Heart right ventricle (tissue), 16 donors: ENCODE results near the gene DGAT2. TPM values are rescaled to one million over a fixed set of nuclear protein-coding genes. Genes with fewer than 3 reads are reported as not detected.

ENCODE experiments used
- ATAC-seq, 8 donors: fragments of 200-7000 bp; cut with Tn5 transposase; one replicate each; pipeline ENCODE4 v1.9.1; 2020; ENCODE audit warnings: mild to moderate bottlenecking in 8 of 8, moderate library complexity in 8 of 8, moderate number of reproducible peaks in 1 of 8
- DNase-seq, 2 donors: peaks; one replicate each; pipeline ENCODE4 v3.0.0-alpha.2; 2020
- H3K27ac ChIP-seq, 10 donors: fragments of 200-600 bp; sonication (generic) in 2 of 10; one replicate each; pipeline versions ENCODE4 v1.5.0 to v1.8.0; 2020 to 2022; ENCODE audit warnings: mild to moderate bottlenecking in 3 of 10
- H3K27me3 ChIP-seq, 7 donors: fragments of 200-600 bp; one replicate each; pipeline ENCODE4 v1.8.0; 2021 to 2022; ENCODE audit warnings: mild to moderate bottlenecking in 2 of 7
- H3K36me3 ChIP-seq, 9 donors: fragments of 200-600 bp; sonication (generic) in 1 of 9; one replicate each; pipeline versions ENCODE4 v1.5.0 to v1.8.0; 2020 to 2022; ENCODE audit warnings: mild to moderate bottlenecking in 2 of 9
- H3K4me1 ChIP-seq, 9 donors: fragments of 200-600 bp; sonication (generic) in 1 of 9; one replicate each; pipeline versions ENCODE4 v1.5.0 to v1.8.0; 2020 to 2022; ENCODE audit warnings: mild to moderate bottlenecking in 4 of 9
- H3K4me3 ChIP-seq, 10 donors: fragments of 200-600 bp; sonication (generic) in 2 of 10; one replicate each; pipeline versions ENCODE4 v1.5.0 to v1.8.0; 2020 to 2022; ENCODE audit warnings: mild to moderate bottlenecking in 7 of 10, moderate library complexity in 2 of 10
- H3K9me3 ChIP-seq, 11 donors: fragments of 200-600 bp in 10 of 11; sonication (generic) in 2 of 11; one replicate each; pipeline versions ENCODE4 v1.5.0 to v1.8.0; 2013 to 2022; ENCODE audit warnings: mild to moderate bottlenecking in 2 of 11, control low read depth in 1 of 11, moderate library complexity in 1 of 11
- CTCF ChIP-seq, 9 donors: fragments of 200-600 bp; sonication (generic) in 2 of 9; IDR thresholded peaks; one replicate each; pipeline versions ENCODE4 v1.5.0 to v1.8.0; 2021 to 2022; ENCODE audit warnings: antibody characterized with exemption in 9 of 9, mild to moderate bottlenecking in 5 of 9, moderate library complexity in 1 of 9
- WGBS, 2 donors: extraction: QIAGEN DNeasy Blood & Tissue Kit; methylation state at CpG; one replicate each; pipeline ENCODE4 v1.1.7; 2013; ENCODE audit warnings: inconsistent platforms in 1 of 2; 5-methylcytosine and 5-hydroxymethylcytosine counted together
- intact Hi-C, 10 donors: fragments of 100-400 bp; cut with DNase I; formaldehyde crosslinking; loops; one replicate each; pipeline versions ENCODE4 v1.11.1 to v1.14.2; 2022
- polyA plus RNA-seq, 2 donors: library from polyadenylated mRNA; stranded (reverse); fragments of 200-250 nt; gene quantifications; one replicate each; pipeline ENCODE4 v1.2.3, GENCODE V29; 2013
- total RNA-seq, 10 donors: library from RNA; stranded (reverse); fragmentation: NEBNext Ultra II Directional in 3 of 10; extraction: Animal tissue kit (Norgen Biotek cat#: 25700) in 3 of 10; gene quantifications; one replicate each; pipeline versions ENCODE4 v1.2.1 to v1.2.4, GENCODE V29; 2021 to 2023
- donor health status: Arrhythmogenic right ventricular cardiomyopathy.
- donor health status: ischemic (EF 13 %, LVEDD 7.1; RV severe dilation, severe dysfunction).
- donor health status: healthy with polysubstance abuse.
- donor health status: DM: no; HTN: yes; CAD: no.
- donor health status: DM: no; HTN: no; CAD: no.
- donor health status: ischemic (EF 25% LVEDD 6.9; RV normal size, moderate dysfunction).
- donor health status: ischemic (EF 25% LVEDD 5.7; RV mildly dilated, moderate dysfunction).
- donor health status: healthy.
- donor health status: DM: yes; HTN: yes; CAD: no.
- donor health status: Ischemic cardiomyopathy.
- donor health status: ischemic (EF 35%, LVEDD 5.7; RV mildly dilated, moderate dysfunction).
- donor health status: nonischemic (EF 11% LVEDD 7.7; RV severe dilation, severe dysfunction).
- donor health status: DM: yes; HTN: yes; CAD: no.
- donor health status: PGD.
- donor health status: ischemic (EF 29% LVEDD 5.4; RV normal size, mild dysfunction).
- donor health status: nonischemic (EF 23%, LVEDD 6.1; RV moderate dilation, normal function).

The DGAT2 gene
- total and polyA plus RNA-seq, 12 donors = 6.2 to 24.4 (median 10.6) TPM

GRCh38 chr11:75768909-75769771, 562 bp downstream of the DGAT2 start:
- Histone ChIP-seq H3K27me3 (peaks cover 0 to 30% (median 22%) of the 10 kb centered on the region in 7 donors), H3K4me3 (peak overlapping the region; percentile 33 to 68 (median 55)), H3K36me3 (no peaks in the 10 kb centered on the region), H3K4me1 (peaks cover 7 to 59% (median 16%) of the 10 kb centered on the region in 9 donors), H3K9me3 (no peaks in the 10 kb centered on the region), H3K27ac (peak overlapping the region in 7 of 10 donors; percentile 23 to 87 (median 62))
- DNase-seq = no peak
- no peak for TF ChIP-seq CTCF (IDR thresholded peaks at IDR 0.05)
- peak in 5 of 8 donors; percentile 2 to 6 (median 4) for ATAC-seq
- intact Hi-C loops = loop anchor here in 6 of 10 donors (1.0 to 10.0 kb wide), 4 partner anchors 54 to 224 kb away; partner anchors contain the start of gene MOGAT2 (in 2 of the 6)
- 10 to 17% methylated on average over 45 to 46 of the region's 46 CpGs for WGBS, 2 donors

- no peaks in the 10 kb centered on the region for H3K36me3 ChIP-seq
- WGBS, 2 donors = 62 to 67% methylated on average over 5 of the region's 5 CpGs
- H3K27ac ChIP-seq = peak overlapping the region in 1 of 10 donors; percentile 87
- no peak for TF ChIP-seq CTCF (IDR thresholded peaks at IDR 0.05)
- H3K9me3 ChIP-seq = no peaks in the 10 kb centered on the region
- intact Hi-C loops = no loop called here
- peaks cover 7 to 61% (median 16%) of the 10 kb centered on the region in 9 donors for H3K4me1 ChIP-seq
- ATAC-seq (no peak), DNase-seq (no peak)
- H3K4me3 ChIP-seq = peak overlapping the region in 1 of 10 donors; percentile 68
- H3K27me3 ChIP-seq = peaks cover 0 to 30% (median 16%) of the 10 kb centered on the region in 7 donors
Observed at GRCh38 chr11:75770102-75770501, 1.5 kb downstream of the DGAT2 start.

- 81 to 92% methylated on average over 6 of the region's 6 CpGs for WGBS, 2 donors
- Histone ChIP-seq H3K27me3 (peaks cover 0 to 24% (median 4%) of the 10 kb centered on the region in 7 donors), H3K9me3 (no peaks in the 10 kb centered on the region), H3K27ac (peak overlapping the region in 1 of 10 donors; percentile 87), H3K4me3 (no peak overlapping the region), H3K4me1 (peaks cover 7 to 67% (median 16%) of the 10 kb centered on the region in 9 donors), H3K36me3 (no peaks in the 10 kb centered on the region)
- DNase-seq (no peak), ATAC-seq (peak in 1 of 8 donors; percentile 15)
- TF ChIP-seq CTCF (IDR thresholded peaks at IDR 0.05) = no peak
- intact Hi-C loops = no loop called here
Observed at GRCh38 chr11:75771646-75772410, 3.2 kb downstream of the DGAT2 start.
